Activated CD8-positive, alpha-beta memory T cell treated with anti-CD3 and anti-CD28 coated beads, Interleukin-2, amount 50 U/mL, for 48 hours (primary cell): ENCODE data around the gene PRAMEF6.
"Not testable (repeated sequence)": the region's sequence is repeated elsewhere in the genome, so short reads cannot be mapped to it uniquely, and the experiment has no call there.

Experiments
- DNase-seq: peaks from one replicate; pipeline ENCODE4 v3.0.0-alpha.2; 2020

Gene PRAMEF6

GRCh38 chr1:12947480-12947879, at the start of gene PRAMEF6:
TSS of gene PRAMEF6 (minus strand) at chr1:12947580. CDS start at chr1:12942518, 5,062 bp downstream.
- DNase-seq, result not testable (repeated sequence)

- DNase-seq, result not testable (repeated sequence)
These were observed 23.0 kb downstream of the PRAMEF6 start for GRCh38 chr1:12924368-12924767.

GRCh38 chr1:12921749-12922148, 25.6 kb downstream of the PRAMEF6 start:
- not testable (repeated sequence) for DNase-seq

- DNase-seq, result not testable (repeated sequence)
These were observed 31.1 kb downstream of the PRAMEF6 start, which contains the start of gene PRAMEF7 for GRCh38 chr1:12916310-12916709. TSS of gene PRAMEF7 (plus strand) at chr1:12916610. CDS start at chr1:12917693, 1,083 bp downstream.

GRCh38 chr1:12903793-12904572, 43.4 kb downstream of the PRAMEF6 start:
- DNase-seq, result not testable (repeated sequence)

GRCh38 chr1:12899186-12899585, 48.2 kb downstream of the PRAMEF6 start:
- DNase-seq, result not testable (repeated sequence)

- not testable (repeated sequence) for DNase-seq
These were observed 49.2 kb downstream of the PRAMEF6 start, which contains the start of gene PRAMEF10 for GRCh38 chr1:12898170-12898569. TSS of gene PRAMEF10 (minus strand) at chr1:12898270. CDS start at chr1:12895847, 2,423 bp downstream.
